ENCODE data around the gene SLC22A5. TPM values are rescaled to one million over a fixed set of nuclear protein-coding genes. Genes with fewer than 3 reads are reported as not detected.

The SLC22A5 gene
- total and polyA plus RNA-seq, 9 of the 15 experiments (the other 6 are each of a cell fraction or from before 2014, with no cell fraction given) = 3.0 to 16.6 (median 8.3) TPM

GRCh38 chr5:132419502-132420468, 50.3 kb downstream of the SLC22A5 start (continued):
- TF ChIP-seq TEAD1 (CRISPR knock-in tag; IDR thresholded peaks at IDR 0.05) (peak in 1 of 2 experiments; percentile 74; a peak in 2 of 4 replicates), SRF (CRISPR knock-in tag; IDR thresholded peaks at IDR 0.05) (0 out of 4 replicates have a peak, but pooled peaks of 1 of the 2 experiments have one; percentile 30), ZFX (CRISPR knock-in tag; IDR thresholded peaks at IDR 0.05) (no peak; the same call in none of the 2 replicates), ZBTB9 (CRISPR knock-in tag; IDR thresholded peaks at IDR 0.05) (peak; percentile 71; the same call in 1 of the 2 replicates), RBFOX2 (IDR thresholded peaks at IDR 0.05; ENCODE audit: low read depth, low read length) (peak; percentile 46; the same call in 1 of the 2 replicates), GABPA (tag; conservative IDR thresholded peaks at IDR 0.05; ENCODE audit: low read depth) (peak; percentile 24; the same call in 1 of the 2 replicates), L3MBTL2 (IDR thresholded peaks at IDR 0.05) (peak; percentile 37; the same call in 1 of the 2 replicates), RBM22 (IDR thresholded peaks at IDR 0.05; ENCODE audit: low read depth, low read length, poor library complexity, severe bottlenecking) (no peak), ZBTB33 (CRISPR knock-in tag; IDR thresholded peaks at IDR 0.05) (peak; percentile 23; the same call in 1 of the 2 replicates), ESRRA (IDR thresholded peaks at IDR 0.05; ENCODE audit: borderline replicate concordance, low read depth) (peak; percentile 33; the same call in 1 of the 2 replicates), YY1 (IDR thresholded peaks at IDR 0.05; ENCODE audit: borderline replicate concordance in 1 of 3, control insufficient read depth in 1 of 3, extremely low read depth in 1 of 3, insufficient read depth in 3 of 3, insufficient read length in 1 of 3, insufficient replicate concordance in 2 of 3, low read depth in 1 of 3, low read length in 2 of 3) (peak; percentile 40 to 91 (median 83)), SMARCB1 (IDR thresholded peaks at IDR 0.05; ENCODE audit: insufficient read length, low read depth) (peak; percentile 57), HINFP (tag; conservative IDR thresholded peaks at IDR 0.05; ENCODE audit: low read depth) (peak; percentile 83), NFE2 (IDR thresholded peaks at IDR 0.05; ENCODE audit: low read depth) (peak; percentile 59), ZNF408 (CRISPR knock-in tag; IDR thresholded peaks at IDR 0.05; ENCODE audit: low read depth) (no peak), NELFE (IDR thresholded peaks at IDR 0.05; ENCODE audit: insufficient read depth, insufficient read length) (no peak), ZNF197 (CRISPR knock-in tag; IDR thresholded peaks at IDR 0.05; ENCODE audit: low read depth) (0 out of 2 replicates have a peak, but pooled peaks have one; percentile 67), C11orf30 (IDR thresholded peaks at IDR 0.05; ENCODE audit: low read depth) (peak; percentile 83)
- TF ChIP-seq, protein P1, sequence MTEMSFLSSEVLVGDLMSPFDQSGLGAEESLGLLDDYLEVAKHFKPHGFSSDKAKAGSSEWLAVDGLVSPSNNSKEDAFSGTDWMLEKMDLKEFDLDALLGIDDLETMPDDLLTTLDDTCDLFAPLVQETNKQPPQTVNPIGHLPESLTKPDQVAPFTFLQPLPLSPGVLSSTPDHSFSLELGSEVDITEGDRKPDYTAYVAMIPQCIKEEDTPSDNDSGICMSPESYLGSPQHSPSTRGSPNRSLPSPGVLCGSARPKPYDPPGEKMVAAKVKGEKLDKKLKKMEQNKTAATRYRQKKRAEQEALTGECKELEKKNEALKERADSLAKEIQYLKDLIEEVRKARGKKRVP (CRISPR knock-in tag; IDR thresholded peaks at IDR 0.05) = peak; percentile 67
